HG03354 (cell line): ENCODE data around the gene EMC1.
"Not testable (repeated sequence)": the region's sequence is repeated elsewhere in the genome, so short reads cannot be mapped to it uniquely, and the experiment has no call there.

ENCODE experiments used
- ATAC-seq: cut with Tn5 transposase; IDR thresholded peaks from one replicate; pipeline ENCODE4 v1.9.1; 2021; ENCODE audit warnings: mild to moderate bottlenecking; ENCODE audit not compliant: unreplicated experiment, poor library complexity, severe bottlenecking

EMC1 gene

DNA sequence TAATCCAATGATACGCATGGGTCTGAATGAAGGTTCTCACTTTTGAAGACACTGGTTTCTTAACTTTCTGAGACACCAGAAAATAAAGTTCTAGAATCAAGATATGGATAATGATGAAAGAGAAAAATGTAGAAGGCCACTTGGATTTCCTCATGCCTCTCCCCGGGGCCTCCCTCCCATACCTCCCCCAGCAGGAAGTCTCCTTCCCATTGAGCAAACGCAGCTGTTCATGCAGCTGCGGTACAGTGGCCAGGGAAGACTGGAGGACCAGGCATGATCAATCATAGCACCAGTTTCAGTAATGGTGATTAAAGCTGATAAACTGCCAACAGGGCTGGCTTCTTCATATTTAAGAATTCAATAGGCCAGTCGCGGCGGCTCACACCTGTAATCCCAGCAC, 30.3 kb downstream of the EMC1 start:
- ATAC-seq = no peak

DNA sequence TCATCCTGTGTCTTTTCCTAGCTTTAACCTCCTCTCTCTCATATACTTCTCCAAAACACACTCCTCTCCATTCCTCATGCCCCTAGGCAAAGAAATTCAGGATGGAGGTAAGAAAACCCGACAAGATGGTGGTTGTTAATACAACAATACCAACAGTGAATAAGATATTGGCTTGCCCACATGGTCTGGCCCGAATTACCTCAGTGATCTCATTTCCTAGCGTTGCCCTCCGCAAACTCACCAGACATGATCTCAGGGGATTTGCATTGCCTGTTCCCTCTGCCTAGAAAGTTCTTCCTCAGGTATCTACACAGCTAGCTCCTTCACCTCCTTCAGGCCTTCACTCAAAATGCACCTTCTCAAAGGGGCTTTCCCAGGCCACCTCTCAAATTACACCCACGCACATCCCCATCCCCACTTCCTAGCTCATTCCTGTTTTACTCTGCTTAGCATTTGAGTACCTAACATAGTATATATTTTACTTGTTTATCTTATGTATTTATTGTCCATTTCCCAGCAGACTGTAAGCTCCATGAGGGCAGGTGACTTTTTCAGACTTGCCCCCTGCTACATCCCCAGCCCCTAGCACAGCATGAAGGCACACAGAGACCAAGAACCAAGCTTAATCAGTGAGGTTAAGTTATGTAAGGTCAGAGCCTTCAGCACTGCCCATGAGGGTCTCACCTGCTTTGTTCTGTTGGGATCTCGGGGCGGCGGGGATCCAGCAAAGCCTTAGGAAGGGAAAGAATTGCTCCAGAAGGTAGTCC, 31.1 kb downstream of the EMC1 start:
- ATAC-seq = no peak

DNA sequence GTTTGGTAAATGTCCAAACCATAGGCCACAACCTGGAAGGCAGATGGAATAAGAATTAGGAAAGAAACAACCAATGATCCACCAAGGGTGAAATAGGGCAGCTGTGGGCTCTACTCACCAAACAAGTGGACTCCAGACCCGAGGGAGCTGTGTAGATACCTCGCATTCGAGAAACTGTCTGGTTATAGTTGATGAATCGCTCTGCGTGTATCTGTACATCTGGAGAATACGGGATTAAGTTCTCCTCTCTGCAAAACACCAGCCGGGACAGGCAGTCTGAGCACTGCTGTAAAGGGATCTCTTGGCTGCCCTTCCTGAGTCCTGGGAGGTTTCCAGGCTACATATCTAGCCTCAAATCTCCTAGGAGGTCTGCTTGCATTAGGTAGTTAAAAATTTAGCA, 31.9 kb downstream of the EMC1 start:
- no peak for ATAC-seq

DNA sequence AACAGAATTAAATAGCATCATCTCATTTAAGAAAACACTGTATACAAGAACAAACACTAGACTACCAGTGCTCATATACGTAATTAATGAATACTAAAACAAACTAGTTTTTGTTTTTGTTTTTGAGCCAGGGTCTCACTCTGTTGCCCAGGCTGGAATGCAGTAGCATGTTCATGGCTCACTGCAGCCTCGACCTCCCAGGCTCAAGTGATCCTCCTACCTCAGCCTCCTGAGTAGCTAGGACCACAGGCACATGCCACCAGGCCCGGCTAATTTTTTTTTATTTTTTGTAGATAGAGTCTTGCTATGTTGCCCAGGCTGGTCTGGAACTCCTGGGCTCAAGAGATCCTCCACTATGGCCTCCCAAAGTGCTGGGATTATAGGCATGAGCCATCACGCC, 34.7 kb downstream of the EMC1 start:
- not testable (repeated sequence) for ATAC-seq

GRCh38 chr1:19213580-19213979, 37.7 kb downstream of the EMC1 start:
- no peak for ATAC-seq

DNA sequence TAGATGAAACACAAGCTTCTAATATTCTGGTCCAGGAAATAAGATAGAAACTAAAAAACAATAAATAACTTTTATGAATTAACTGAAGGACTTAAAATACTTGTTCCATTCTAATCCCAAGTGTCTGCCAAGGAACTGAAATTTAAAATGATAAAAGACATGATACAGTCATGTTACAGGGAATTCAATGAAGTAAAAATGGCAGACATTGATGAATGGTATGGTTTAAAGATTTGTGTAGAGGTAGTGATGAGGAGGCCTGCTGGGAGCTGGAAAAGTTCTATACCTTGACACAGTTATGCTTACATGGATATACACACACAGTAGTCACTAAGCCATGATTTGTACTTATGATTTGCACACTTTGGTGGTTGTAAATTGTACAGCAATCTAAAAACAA, 39.2 kb downstream of the EMC1 start:
- no peak for ATAC-seq

- peak; percentile 2 for ATAC-seq
Measured at GRCh38 chr1:19210772-19211549, 40.4 kb downstream of the EMC1 start.

GRCh38 chr1:19209990-19210771, 41.1 kb downstream of the EMC1 start, which contains the start of gene UBR4:
TSS of gene UBR4 (minus strand) at chr1:19210266. CDS start at chr1:19210248, 18 bp downstream.
- ATAC-seq = peak; percentile 83

DNA sequence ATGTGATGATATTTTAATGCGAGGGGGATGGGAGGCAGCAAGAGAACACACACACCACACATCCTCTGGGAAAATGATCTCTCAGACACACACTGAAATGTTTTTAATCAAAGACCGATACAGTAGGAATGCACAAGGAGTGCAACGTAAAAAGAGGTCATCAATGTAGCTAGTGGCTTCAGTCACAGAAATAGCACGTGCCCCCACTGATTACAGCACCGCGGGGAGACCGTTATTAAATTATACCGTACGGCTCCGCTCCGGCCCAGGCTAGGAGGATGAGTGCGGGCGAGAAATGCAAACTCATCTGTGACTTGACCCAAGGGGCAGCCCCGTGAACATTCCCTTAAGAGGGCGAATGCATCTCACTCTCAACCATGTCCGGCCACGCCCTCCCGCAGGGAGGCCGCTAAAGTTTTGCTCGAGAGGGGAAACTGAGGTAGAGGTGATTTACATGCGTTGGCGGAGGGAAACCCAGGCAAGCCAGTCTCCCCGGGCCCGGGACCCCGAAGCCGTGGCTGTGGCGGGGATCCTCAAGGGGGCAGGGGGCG, 41.8 kb downstream of the EMC1 start:
- ATAC-seq = peak; percentile 50

DNA sequence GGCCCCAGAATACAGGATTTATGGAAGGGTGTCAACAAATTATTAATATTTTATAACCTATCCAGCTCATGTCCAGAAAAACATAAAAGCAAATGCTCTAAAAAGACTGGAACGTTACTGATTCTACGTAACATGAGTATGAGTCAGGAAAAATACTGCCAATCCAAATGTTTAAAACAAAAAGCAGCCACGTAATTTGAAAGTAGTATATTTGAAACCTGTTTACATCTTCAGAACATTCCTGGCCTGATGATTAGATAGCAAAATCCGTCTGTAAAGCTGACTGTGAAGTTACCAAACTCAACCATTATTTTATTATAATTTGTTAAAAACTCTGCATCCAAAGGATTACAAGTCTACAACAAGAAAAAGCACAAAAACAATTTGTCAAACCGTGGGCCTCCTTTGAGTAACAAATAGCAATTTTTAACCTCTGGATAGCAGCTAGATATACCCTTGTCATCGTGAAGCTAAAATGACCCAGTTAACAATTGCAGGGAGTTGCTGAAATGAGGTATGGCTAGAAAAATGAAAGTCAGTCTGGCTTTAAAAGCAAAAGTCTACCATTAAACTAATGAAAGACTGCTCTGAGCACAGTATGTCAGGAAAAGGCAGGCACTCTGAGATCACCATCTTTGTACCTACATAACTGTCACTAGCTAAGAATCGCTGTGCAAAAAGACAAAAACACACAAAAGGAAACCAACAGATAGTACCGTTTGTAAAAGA, 42.5 kb downstream of the EMC1 start:
- no peak for ATAC-seq

- ATAC-seq = no peak
Measured at GRCh38 chr1:19206947-19207346, 44.4 kb downstream of the EMC1 start.

DNA sequence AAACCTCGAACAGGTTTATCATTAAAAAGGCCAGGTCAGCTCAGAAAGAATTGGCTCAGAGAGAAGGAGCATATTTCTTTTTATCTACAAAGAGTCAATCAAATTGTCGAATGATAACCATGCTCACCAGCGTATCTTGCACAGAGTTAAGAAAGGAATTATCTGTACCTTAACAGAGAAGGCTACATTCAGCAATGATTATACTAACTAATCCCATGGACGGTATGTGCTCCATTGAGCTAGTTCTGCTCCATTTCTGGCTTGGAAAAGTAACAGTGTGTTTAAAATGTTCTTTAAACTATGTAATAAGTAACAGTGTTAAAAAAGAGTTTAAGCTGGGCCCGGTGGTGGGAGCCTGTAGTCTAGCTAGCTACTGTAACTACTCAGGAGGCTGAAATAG, 45.5 kb downstream of the EMC1 start:
- ATAC-seq = no peak

DNA sequence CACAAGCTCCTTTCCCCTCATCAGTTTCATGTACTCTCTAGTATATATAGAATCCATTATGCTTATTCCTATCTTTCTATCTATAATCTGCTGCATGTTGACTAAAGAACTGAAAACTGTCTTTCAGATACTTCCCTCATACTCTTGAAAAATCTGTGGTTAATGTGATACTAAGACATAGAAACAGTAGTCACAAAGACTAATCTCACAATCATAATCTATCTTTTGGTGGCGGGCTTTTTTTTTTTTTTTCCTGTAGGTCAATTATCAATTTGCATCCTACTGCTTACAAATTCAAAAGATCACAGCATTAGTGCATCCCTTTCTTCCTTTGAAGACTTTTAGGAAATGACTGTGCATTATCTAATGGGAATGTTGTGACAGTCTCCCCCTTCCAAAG, 45.9 kb downstream of the EMC1 start:
- no peak for ATAC-seq

DNA sequence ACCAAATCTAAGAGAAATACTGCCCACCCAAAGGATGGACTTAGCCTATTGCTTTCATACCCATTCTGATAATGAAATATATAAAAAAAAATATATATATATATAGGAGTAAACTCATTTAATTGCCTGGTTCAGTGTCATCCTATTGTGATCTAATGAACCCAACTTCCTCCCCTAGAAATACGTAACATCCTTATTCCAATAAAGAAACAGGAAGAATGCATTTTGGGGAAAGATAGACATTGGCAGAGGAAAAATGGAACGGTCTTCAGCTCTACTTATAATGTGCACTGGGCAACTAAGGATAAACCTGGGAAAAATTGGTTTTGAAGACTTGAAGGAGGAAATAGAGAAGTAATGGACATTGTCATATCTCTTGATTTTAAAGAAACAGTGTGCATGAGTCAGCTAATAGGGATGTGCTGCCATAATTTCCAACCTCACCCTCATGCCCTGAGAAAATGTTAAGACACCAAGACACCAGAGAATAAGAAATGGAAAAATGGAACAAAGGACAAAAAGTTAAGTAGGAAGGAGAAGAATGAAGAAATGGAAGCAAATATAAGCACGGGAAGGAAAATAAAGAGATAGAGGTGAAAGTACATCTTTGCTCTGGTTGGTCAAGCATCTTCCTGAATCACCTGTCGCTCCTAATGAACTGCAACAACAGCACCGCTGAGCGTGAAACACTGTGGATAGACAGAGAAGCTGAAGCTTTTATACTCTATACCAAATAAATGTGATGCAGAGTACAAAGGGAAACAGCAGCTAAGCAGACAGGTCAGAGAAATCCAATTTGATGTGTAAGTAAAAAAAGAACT, 46.7 kb downstream of the EMC1 start:
- no peak for ATAC-seq

- no peak for ATAC-seq
Measured at GRCh38 chr1:19203440-19203839, 47.9 kb downstream of the EMC1 start.

DNA sequence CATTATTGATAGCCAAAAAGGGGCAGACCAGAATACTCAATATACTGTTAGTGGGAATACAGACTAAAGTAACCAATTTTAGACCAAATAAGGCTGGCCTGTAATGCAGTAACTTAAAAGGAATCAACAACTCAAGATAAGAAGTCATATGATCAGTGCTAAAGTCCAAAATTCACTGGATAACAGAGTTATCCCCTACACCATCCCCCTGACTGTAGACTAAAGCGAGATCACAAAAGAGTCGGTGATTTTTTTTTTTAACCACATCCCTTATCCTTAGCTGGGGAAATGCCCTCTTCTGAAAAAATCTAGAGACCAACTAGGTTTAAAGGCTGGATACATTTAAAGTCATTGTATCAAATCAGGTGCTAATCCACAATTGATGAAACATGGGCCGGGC, 48.9 kb downstream of the EMC1 start:
- no peak for ATAC-seq

DNA sequence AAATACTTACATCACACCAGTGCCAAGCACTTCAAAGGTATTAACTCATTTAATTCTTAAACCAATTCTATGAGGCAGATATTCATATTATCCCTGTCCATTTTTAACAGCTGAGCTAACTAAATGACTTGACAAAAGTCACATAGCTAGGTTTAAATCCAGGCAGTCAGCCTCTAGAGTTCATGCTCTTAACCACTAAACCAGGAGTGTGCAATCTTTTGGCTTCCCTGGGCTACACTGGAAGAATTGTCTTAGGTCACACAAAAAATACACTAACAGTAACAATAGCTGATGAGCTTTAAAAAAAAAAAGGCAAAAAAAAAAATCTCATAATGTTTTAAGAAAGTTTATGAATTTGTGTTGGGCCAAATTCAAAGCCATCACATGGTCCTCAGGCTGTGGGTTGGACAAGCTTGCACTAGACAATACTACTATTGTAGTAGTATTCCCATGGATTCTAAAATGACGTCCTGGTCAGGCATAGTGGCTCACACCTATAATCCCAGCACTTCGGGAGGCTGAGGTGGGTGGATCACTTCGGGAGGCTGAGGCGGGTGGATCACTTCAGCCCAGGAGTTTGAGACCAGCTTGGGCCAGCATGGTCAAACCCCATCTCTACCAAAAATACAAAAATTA, 51.2 kb downstream of the EMC1 start:
- ATAC-seq = no peak

DNA sequence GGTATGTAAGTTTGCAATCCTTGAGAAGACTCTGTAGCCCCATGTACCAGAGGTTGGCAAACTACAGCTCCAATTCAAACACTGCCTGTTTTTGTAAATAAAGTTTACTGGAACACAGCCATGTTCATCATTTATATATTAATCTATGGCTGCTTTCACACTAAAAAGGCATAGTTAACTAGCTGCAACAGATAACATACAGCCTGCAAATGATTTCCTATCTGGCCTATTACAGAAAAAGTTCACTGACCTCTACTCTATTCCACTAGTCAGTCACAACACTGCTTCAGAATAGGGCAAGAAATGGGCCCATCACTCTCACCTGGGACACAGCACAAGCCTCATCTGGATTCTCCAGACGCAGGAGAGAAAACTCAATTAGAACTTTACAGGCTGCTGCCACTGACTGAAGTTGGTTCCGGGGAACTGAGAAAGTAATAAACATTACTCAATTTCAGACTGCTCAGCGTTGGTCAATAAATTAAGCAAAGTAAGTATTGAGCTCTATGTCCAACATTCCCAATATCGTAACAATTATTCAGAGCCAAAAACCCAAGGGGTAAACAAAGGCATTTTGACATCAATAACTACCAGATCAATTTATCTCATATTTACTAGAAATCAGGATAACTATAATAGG, 51.9 kb downstream of the EMC1 start:
- ATAC-seq = no peak
